H1 (cell line): ENCODE data around the gene RPA3. TPM values are rescaled to one million over a fixed set of nuclear protein-coding genes. Genes with fewer than 3 reads are reported as not detected.

Source experiments
- CTCF ChIA-PET: fragments of 300-600 bp; sonication (Branson Sonifier 250); formaldehyde crosslinking; loops from one replicate; lab custom pipeline; 2021; ENCODE audit not compliant: partially characterized antibody; lab: Charles Lee
- POLR2A ChIA-PET: fragments of 300-600 bp; sonication (Branson Sonifier 250); formaldehyde crosslinking; loops from one replicate; lab custom pipeline; 2021; ENCODE audit warnings: inconsistent platforms; ENCODE audit not compliant: partially characterized antibody; lab: Charles Lee
- DNase-seq, 2 experiments: peaks; one replicate each; pipeline versions ENCODE4 v3.0.0 to v3.0.0-alpha.2; 2010 to 2022; ENCODE audit warnings: low spot score in 2 of 2, low read depth in 1 of 2, mixed read lengths in 1 of 2
- FAIRE-seq: peaks from 2 replicates; lab custom pipeline; 2011; peaks lifted over from hg19 to GRCh38; lab: Jason Lieb, UNC
- H2AFZ ChIP-seq: 2 replicates; pipeline ENCODE4 v1.8.1; 2012; ENCODE audit warnings: low read length, inconsistent platforms
- H2AK5ac ChIP-seq: 2 replicates; pipeline ENCODE4 v1.6.1; 2013; ENCODE audit warnings: low read depth, low read length
- H2BK120ac ChIP-seq: replicated peaks from 2 replicates; pipeline ENCODE3; 2013; ENCODE audit warnings: low read depth, low read length, inconsistent platforms
- H2BK12ac ChIP-seq: 2 replicates; pipeline ENCODE4 v1.6.1; 2013; ENCODE audit warnings: low read depth, low read length
- H2BK15ac ChIP-seq: 2 replicates; pipeline ENCODE4 v1.6.1; 2013; ENCODE audit warnings: low read length
- H2BK20ac ChIP-seq: 2 replicates; pipeline ENCODE4 v1.6.1; 2013; ENCODE audit warnings: low read length
- H2BK5ac ChIP-seq: 2 replicates; pipeline ENCODE4 v1.6.1; 2013; ENCODE audit warnings: low read depth, low read length
- H3K14ac ChIP-seq: 2 replicates; pipeline ENCODE4 v1.6.1; 2013; ENCODE audit warnings: inconsistent platforms; ENCODE audit not compliant: insufficient read length
- H3K18ac ChIP-seq: 2 replicates; pipeline ENCODE4 v1.6.1; 2013; ENCODE audit warnings: low read length; ENCODE audit errors: extremely low read depth
- H3K23ac ChIP-seq: 2 replicates; pipeline ENCODE4 v1.6.1; 2013; ENCODE audit warnings: inconsistent platforms; ENCODE audit not compliant: insufficient read length
- H3K23me2 ChIP-seq: 2 replicates; pipeline ENCODE4 v1.6.1; 2013; ENCODE audit warnings: low read depth, low read length
- H3K27ac ChIP-seq: 2 replicates; pipeline ENCODE4 v1.6.1; 2011; ENCODE audit warnings: low read depth, low read length, inconsistent platforms
- H3K27me3 ChIP-seq, 4 experiments: replicated peaks in 1 of 4; 1 replicate in 1 of 4; 2 replicates in 3 of 4; pipeline versions ENCODE4 v1.6.1 to v1.8.1; 2011 to 2013; ENCODE audit warnings: low read length in 3 of 4, mild to moderate bottlenecking in 3 of 4, inconsistent platforms in 2 of 4, mixed read lengths in 2 of 4, moderate library complexity in 1 of 4; ENCODE audit not compliant: control insufficient read depth in 3 of 4, insufficient read depth in 3 of 4; ENCODE audit errors: extremely low read depth in 1 of 4
- H3K36me3 ChIP-seq, 4 experiments: 2 replicates each; pipeline versions ENCODE4 v1.6.1 to v1.8.1; 2011 to 2013; ENCODE audit warnings: mild to moderate bottlenecking in 4 of 4, low read length in 3 of 4, moderate library complexity in 2 of 4, control low read depth in 1 of 4, inconsistent platforms in 1 of 4; ENCODE audit not compliant: insufficient read depth in 4 of 4, control insufficient read depth in 2 of 4
- H3K4ac ChIP-seq: replicated peaks from 2 replicates; pipeline ENCODE3; 2013; ENCODE audit warnings: low read length, low read depth, mixed read lengths, inconsistent platforms; ENCODE audit not compliant: insufficient read length
- H3K4me1 ChIP-seq, 4 experiments: replicated peaks in 1 of 4; 1 replicate in 1 of 4; 2 replicates in 3 of 4; pipeline versions ENCODE4 v1.6.1 to v1.8.1; 2011 to 2013; ENCODE audit warnings: low read length in 3 of 4, inconsistent platforms in 2 of 4, mixed read lengths in 1 of 4; ENCODE audit not compliant: insufficient read depth in 4 of 4, control insufficient read depth in 3 of 4
- H3K4me2 ChIP-seq, 2 experiments: 2 replicates each; pipeline versions ENCODE4 v1.6.1 to v1.8.1; 2011 to 2013; ENCODE audit warnings: low read depth in 2 of 2, low read length in 2 of 2, control low read depth in 1 of 2, inconsistent platforms in 1 of 2, mild to moderate bottlenecking in 1 of 2; ENCODE audit not compliant: insufficient read depth in 1 of 2
- H3K4me3 ChIP-seq, 4 experiments: fragments of 200-600, 300-600 bp in 1 of 4; sonication (generic), shearing (Covaris generic), sonication (Bioruptor Twin) in 1 of 4; 2 replicates each; pipeline versions ENCODE4 v1.5.1 to v1.8.1; 2011 to 2016; ENCODE audit warnings: low read length in 4 of 4, low read depth in 3 of 4, control low read depth in 2 of 4, inconsistent platforms in 2 of 4, mild to moderate bottlenecking in 2 of 4, mixed read lengths in 1 of 4, moderate library complexity in 1 of 4; ENCODE audit not compliant: insufficient read depth in 2 of 4; ENCODE audit errors: extremely low read depth in 1 of 4
- H3K56ac ChIP-seq: replicated peaks from 2 replicates; pipeline ENCODE3; 2013; ENCODE audit warnings: low read depth, mild to moderate bottlenecking, mixed read lengths, low read length, inconsistent platforms; ENCODE audit not compliant: insufficient read length
- H3K79me1 ChIP-seq: 2 replicates; pipeline ENCODE4 v1.6.1; 2013; ENCODE audit warnings: low read depth, low read length, control low read depth
- H3K79me2 ChIP-seq, 2 experiments: 2 replicates each; pipeline versions ENCODE4 v1.6.1 to v1.8.1; 2012 to 2013; ENCODE audit warnings: low read length in 2 of 2, mild to moderate bottlenecking in 2 of 2, inconsistent platforms in 1 of 2; ENCODE audit not compliant: insufficient read depth in 2 of 2, control insufficient read depth in 1 of 2
- H3K9ac ChIP-seq, 4 experiments: replicated peaks in 1 of 4; 1 replicate in 1 of 4; 2 replicates in 3 of 4; pipeline versions ENCODE4 v1.6.1 to v1.8.1; 2011 to 2013; ENCODE audit warnings: low read depth in 3 of 4, low read length in 3 of 4, control low read depth in 2 of 4, mild to moderate bottlenecking in 2 of 4, moderate library complexity in 2 of 4, inconsistent platforms in 1 of 4; ENCODE audit errors: extremely low read depth in 1 of 4
- H3K9me3 ChIP-seq, 2 experiments: 2 replicates each; pipeline versions ENCODE4 v1.6.1 to v1.8.1; 2012 to 2013; ENCODE audit warnings: mild to moderate bottlenecking in 2 of 2, moderate library complexity in 2 of 2, control low read depth in 1 of 2, inconsistent platforms in 1 of 2, low read depth in 1 of 2, low read length in 1 of 2, mixed read lengths in 1 of 2; ENCODE audit not compliant: insufficient read depth in 2 of 2
- H4K20me1 ChIP-seq, 2 experiments: replicated peaks in 1 of 2; 2 replicates each; pipeline versions ENCODE3 to v1.8.1; 2011 to 2013; ENCODE audit warnings: inconsistent platforms in 2 of 2, low read length in 2 of 2, mild to moderate bottlenecking in 1 of 2; ENCODE audit not compliant: insufficient read depth in 2 of 2, control insufficient read depth in 1 of 2
- H4K5ac ChIP-seq: 2 replicates; pipeline ENCODE4 v1.6.1; 2013; ENCODE audit warnings: low read length, low read depth, mixed read lengths, inconsistent platforms; ENCODE audit not compliant: insufficient read length
- H4K8ac ChIP-seq: 2 replicates; pipeline ENCODE4 v1.8.0; 2013; ENCODE audit warnings: mild to moderate bottlenecking, moderate library complexity, low read length, inconsistent platforms; ENCODE audit not compliant: insufficient read depth; ENCODE audit errors: extremely low read depth
- H4K91ac ChIP-seq: replicated peaks from 2 replicates; pipeline ENCODE3; 2013; ENCODE audit warnings: low read length, mixed read lengths, inconsistent platforms; ENCODE audit not compliant: insufficient read length
- CTBP2 ChIP-seq: IDR thresholded peaks from 2 replicates; pipeline ENCODE4 v1.7.0; 2011; ENCODE audit warnings: borderline replicate concordance, mild to moderate bottlenecking, moderate library complexity, mixed read lengths, low read length; ENCODE audit not compliant: insufficient read depth, insufficient read length
- TAF1 ChIP-seq: IDR thresholded peaks from 2 replicates; pipeline ENCODE4 v1.6.1; 2011; ENCODE audit warnings: mild to moderate bottlenecking, low read depth, low read length
- TEAD4 ChIP-seq: IDR thresholded peaks from 2 replicates; pipeline ENCODE4 v1.6.1; 2012; ENCODE audit warnings: low read depth, low read length, inconsistent platforms, mixed read lengths
- USF2 ChIP-seq: IDR thresholded peaks from 2 replicates; pipeline ENCODE4 v1.6.1; 2011; ENCODE audit warnings: low read length, improper control_type of control experiment
- WGBS, 2 experiments: shearing (Covaris generic) in 1 of 2; methylation state at CpG; one replicate each; pipeline versions ENCODE4 v1.1.6 to v1.1.7; 2013 to 2015; ENCODE audit warnings: low lambda C conversion rate in 2 of 2, mixed read lengths in 2 of 2, inconsistent platforms in 1 of 2, low coverage in 1 of 2, missing lambda C conversion rate in 1 of 2; ENCODE audit not compliant: insufficient replicate concordance in 2 of 2, insufficient coverage in 1 of 2, insufficient read length in 1 of 2; ENCODE audit errors: extremely low coverage in 1 of 2, missing lambda C conversion rate in 1 of 2; 5-methylcytosine and 5-hydroxymethylcytosine counted together
- polyA plus RNA-seq, 7 experiments: library from polyadenylated mRNA; depleted of rRNA in 3 of 7; stranded (reverse) in 5 of 7; unstranded in 2 of 7; fragments of >200 nt in 5 of 7; fragments of 200-250 nt in 2 of 7; gene quantifications; 1 replicate in 5 of 7; 2 replicates in 1 of 7; 4 replicates in 1 of 7; pipeline versions ENCODE4 v1.2.1 to v1.2.3, GENCODE V29; 2011 to 2013; ENCODE audit warnings: missing spikeins in 2 of 7, mixed read lengths in 2 of 7
- total RNA-seq: library from RNA; stranded (reverse); fragmentation: NEBNext Ultra II Directional; extraction: Animal tissue kit (Norgen Biotek cat#: 25700); gene quantifications from 2 replicates; pipeline ENCODE4 v1.2.1, GENCODE V29; 2021

The RPA3 gene
- total and polyA plus RNA-seq, 2 of the 8 experiments (the other 6 are each of a cell fraction or from before 2014, with no cell fraction given) = 60.2 to 105 TPM

GRCh38 chr7:7630626-7631329, 87.6 kb downstream of the RPA3 start:
- Histone ChIP-seq H3K79me2 (no peaks in the 10 kb centered on the region), H2BK120ac (no peak overlapping the region)
- CTCF ChIA-PET = no interaction called here

More at GRCh38 chr7:7630626-7631329, 87.6 kb downstream of the RPA3 start:
- Histone ChIP-seq H3K79me1 (no peaks in the 10 kb centered on the region), H3K18ac (no peak overlapping the region), H4K91ac (no peak overlapping the region), H3K56ac (no peak overlapping the region), H3K4me2 (no peak overlapping the region), H3K9ac (no peak overlapping the region), H4K20me1 (no peaks in the 10 kb centered on the region), H3K14ac (no peak overlapping the region), H3K4me1 (no peaks in the 10 kb centered on the region), H3K4me3 (no peak overlapping the region), H3K27ac (no peak overlapping the region), H3K9me3 (peaks cover under 1 to 8% of the 10 kb centered on the region in 2 experiments; a peak in 2 of 4 replicates), H2BK12ac (no peak overlapping the region), H4K5ac (no peak overlapping the region), H3K23ac (no peak overlapping the region), H3K23me2 (no peaks in the 10 kb centered on the region), H3K4ac (no peak overlapping the region), H2BK5ac (no peak overlapping the region), H2AFZ (no peak overlapping the region), H4K8ac (no peak overlapping the region), H2BK15ac (no peak overlapping the region), H2AK5ac (no peak overlapping the region), H2BK20ac (no peak overlapping the region), H3K36me3 (no peaks in the 10 kb centered on the region), H3K27me3 (no peaks in the 10 kb centered on the region)
- FAIRE-seq = no peak
- WGBS, 2 experiments = 91% methylated on average over 1 of the region's 1 CpG; no CpG with 5 or more reads in 1 of the 2 experiments
- DNase-seq = no peak
- POLR2A ChIA-PET = no interaction called here
- TF ChIP-seq TEAD4 = no peak
- no peak for TF ChIP-seq CTBP2
- no peak for TF ChIP-seq TAF1
- TF ChIP-seq USF2 = no peak
